Heart left ventricle (tissue), 16 donors: Measurements from ENCODE around the gene NDUFC1. TPM values are rescaled to one million over a fixed set of nuclear protein-coding genes. Genes with fewer than 3 reads are reported as not detected.
"Not testable (repeated sequence)": the region's sequence is repeated elsewhere in the genome, so short reads cannot be mapped to it uniquely, and the experiment has no call there.

ENCODE experiments used
- ATAC-seq, 4 donors: fragments of 200-7000 bp; cut with Tn5 transposase; one replicate each; pipeline ENCODE4 v1.9.1; 2020 to 2022; ENCODE audit warnings: moderate library complexity in 4 of 4, mild to moderate bottlenecking in 3 of 4, moderate number of reproducible peaks in 1 of 4
- DNase-seq, 5 donors: peaks; one replicate each; pipeline ENCODE4 v3.0.0-alpha.2; 2020
- H3K27ac ChIP-seq, 12 donors: fragments of 200-600 bp; sonication (generic) in 4 of 12; one replicate each; pipeline versions ENCODE4 v1.5.0 to v1.8.0; 2016 to 2022; ENCODE audit warnings: mild to moderate bottlenecking in 2 of 12
- H3K27me3 ChIP-seq, 9 donors: fragments of 200-600 bp; sonication (generic) in 2 of 9; one replicate each; pipeline versions ENCODE4 v1.5.1 to v1.8.0; 2016 to 2022; ENCODE audit warnings: mild to moderate bottlenecking in 3 of 9
- H3K36me3 ChIP-seq, 9 donors: fragments of 200-600 bp; sonication (generic) in 2 of 9; one replicate each; pipeline versions ENCODE4 v1.5.0 to v1.8.0; 2018 to 2022; ENCODE audit warnings: mild to moderate bottlenecking in 2 of 9
- H3K4me1 ChIP-seq, 12 donors: fragments of 200-600 bp; sonication (generic) in 4 of 12; one replicate each; pipeline versions ENCODE4 v1.5.0 to v1.8.0; 2016 to 2022; ENCODE audit warnings: mild to moderate bottlenecking in 3 of 12
- H3K4me3 ChIP-seq, 12 donors: fragments of 200-600 bp; sonication (generic) in 4 of 12; one replicate each; pipeline versions ENCODE4 v1.5.0 to v1.8.0; 2017 to 2022; ENCODE audit warnings: mild to moderate bottlenecking in 9 of 12, moderate library complexity in 4 of 12
- H3K9me3 ChIP-seq, 12 donors: fragments of 200-600 bp; sonication (generic) in 4 of 12; one replicate each; pipeline versions ENCODE4 v1.5.0 to v1.8.0; 2016 to 2022; ENCODE audit warnings: mild to moderate bottlenecking in 1 of 12
- POLR2A ChIP-seq, 2 donors: fragments of 450-650 bp; IDR thresholded peaks; one replicate each; pipeline ENCODE4 v1.6.1; 2017; ENCODE audit warnings: antibody characterized with exemption in 2 of 2, mild to moderate bottlenecking in 2 of 2, moderate library complexity in 2 of 2
- WGBS, 4 donors: extraction: QIAGEN DNeasy Blood & Tissue Kit in 2 of 4; methylation state at CpG; one replicate each; pipeline versions ENCODE4 v1.1.5 to v1.1.7; 2013 to 2018; 5-methylcytosine and 5-hydroxymethylcytosine counted together
- intact Hi-C, 10 donors: fragments of 100-400 bp; cut with DNase I; formaldehyde crosslinking; loops; one replicate each; pipeline versions ENCODE4 v1.11.1 to v1.14.2; 2022
- polyA plus RNA-seq, 2 donors: library from polyadenylated mRNA; stranded (reverse); fragments of 200-250 nt; gene quantifications; one replicate each; pipeline ENCODE4 v1.2.3, GENCODE V29; 2013
- total RNA-seq, 9 donors: library from RNA; depleted of rRNA in 2 of 9; stranded (reverse); fragments of >200 nt in 2 of 9; fragmentation: NEBNext Ultra II Directional in 3 of 9; extraction: Animal tissue kit (Norgen Biotek cat#: 25700) in 3 of 9; gene quantifications; one replicate each; pipeline versions ENCODE4 v1.1.0 to v1.2.4, GENCODE V29; 2016 to 2023
- TF ChIP-seq, protein P1 (sequence below), 12 donors: fragments of 200-600 bp; sonication (generic) in 4 of 12; IDR thresholded peaks; one replicate each; pipeline versions ENCODE4 v1.5.0 to v1.8.0; 2018 to 2022; ENCODE audit warnings: antibody characterized with exemption in 12 of 12, mild to moderate bottlenecking in 5 of 12
- donor health status: ischemic (EF 13 %, LVEDD 7.1; RV severe dilation, severe dysfunction).
- donor health status: healthy with polysubstance abuse.
- donor health status: DM: no; HTN: yes; CAD: no.
- donor health status: DM: no; HTN: no; CAD: no.
- donor health status: ischemic (EF 25% LVEDD 6.9; RV normal size, moderate dysfunction).
- donor health status: ischemic (EF 25% LVEDD 5.7; RV mildly dilated, moderate dysfunction).
- donor health status: healthy.
- donor health status: DM: yes; HTN: yes; CAD: no.
- donor health status: ischemic (EF 35%, LVEDD 5.7; RV mildly dilated, moderate dysfunction).
- donor health status: nonischemic (EF 11% LVEDD 7.7; RV severe dilation, severe dysfunction).
- donor health status: DM: yes; HTN: yes; CAD: no.
- donor health status: PGD.
- donor health status: ischemic (EF 29% LVEDD 5.4; RV normal size, mild dysfunction).
- donor health status: nonischemic (EF 23%, LVEDD 6.1; RV moderate dilation, normal function).

NDUFC1 gene
- total and polyA plus RNA-seq, 11 donors, result 85.0 to 376 (median 178) TPM

DNA sequence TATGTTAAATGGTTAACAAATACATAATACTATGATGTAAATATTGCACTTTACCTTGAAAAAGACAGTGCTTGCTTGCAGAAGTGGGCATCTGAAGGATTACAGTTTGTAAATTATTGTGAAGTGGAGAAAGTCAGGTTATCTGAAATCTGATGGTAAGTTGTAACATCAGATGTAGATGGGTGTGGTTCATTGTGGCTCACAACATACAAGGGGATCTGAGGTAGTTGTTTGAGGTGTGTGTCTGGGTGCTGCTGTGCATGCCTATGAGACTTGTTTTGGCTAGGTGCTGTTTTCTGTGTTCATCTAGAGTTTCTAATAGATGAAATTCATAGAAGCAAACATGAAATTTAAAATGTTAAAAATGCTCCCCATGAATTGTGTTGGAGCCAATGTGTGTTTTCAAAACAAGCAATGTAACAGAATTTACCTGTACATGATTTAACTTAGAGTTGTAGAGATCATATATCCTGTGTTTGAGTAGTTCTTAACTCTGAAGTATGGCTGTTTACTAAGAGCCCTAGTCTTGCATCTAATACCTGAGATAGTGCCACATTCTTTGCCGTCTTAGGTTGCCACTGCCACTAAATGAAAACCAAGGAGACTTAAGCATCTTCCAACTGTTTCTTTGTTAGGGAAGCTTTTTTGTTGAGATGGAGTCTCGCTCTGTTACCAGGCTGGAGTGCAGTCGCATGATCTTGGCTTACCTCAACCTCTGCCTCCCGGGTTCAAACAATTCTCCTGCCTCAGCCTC is 11.9 kb upstream of the NDUFC1 start:
- Histone ChIP-seq H3K27me3 (no peaks in the 10 kb centered on the region), H3K27ac (peak overlapping the region in 1 of 12 donors; percentile 9), H3K36me3 (no peaks in the 10 kb centered on the region), H3K4me1 (peaks cover 0 to 69% (median 17%) of the 10 kb centered on the region in 12 donors), H3K9me3 (no peaks in the 10 kb centered on the region), H3K4me3 (no peak overlapping the region)
- TF ChIP-seq, protein P1, sequence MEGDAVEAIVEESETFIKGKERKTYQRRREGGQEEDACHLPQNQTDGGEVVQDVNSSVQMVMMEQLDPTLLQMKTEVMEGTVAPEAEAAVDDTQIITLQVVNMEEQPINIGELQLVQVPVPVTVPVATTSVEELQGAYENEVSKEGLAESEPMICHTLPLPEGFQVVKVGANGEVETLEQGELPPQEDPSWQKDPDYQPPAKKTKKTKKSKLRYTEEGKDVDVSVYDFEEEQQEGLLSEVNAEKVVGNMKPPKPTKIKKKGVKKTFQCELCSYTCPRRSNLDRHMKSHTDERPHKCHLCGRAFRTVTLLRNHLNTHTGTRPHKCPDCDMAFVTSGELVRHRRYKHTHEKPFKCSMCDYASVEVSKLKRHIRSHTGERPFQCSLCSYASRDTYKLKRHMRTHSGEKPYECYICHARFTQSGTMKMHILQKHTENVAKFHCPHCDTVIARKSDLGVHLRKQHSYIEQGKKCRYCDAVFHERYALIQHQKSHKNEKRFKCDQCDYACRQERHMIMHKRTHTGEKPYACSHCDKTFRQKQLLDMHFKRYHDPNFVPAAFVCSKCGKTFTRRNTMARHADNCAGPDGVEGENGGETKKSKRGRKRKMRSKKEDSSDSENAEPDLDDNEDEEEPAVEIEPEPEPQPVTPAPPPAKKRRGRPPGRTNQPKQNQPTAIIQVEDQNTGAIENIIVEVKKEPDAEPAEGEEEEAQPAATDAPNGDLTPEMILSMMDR (IDR thresholded peaks at IDR 0.05), result no peak
- no peak for TF ChIP-seq POLR2A (IDR thresholded peaks at IDR 0.05)
- intact Hi-C loops, result no loop called here
- 84 to 94% (median 90%) methylated on average over 4 of the region's 4 CpGs for WGBS, 4 donors
- DNase-seq (no peak), ATAC-seq (no peak)

DNA sequence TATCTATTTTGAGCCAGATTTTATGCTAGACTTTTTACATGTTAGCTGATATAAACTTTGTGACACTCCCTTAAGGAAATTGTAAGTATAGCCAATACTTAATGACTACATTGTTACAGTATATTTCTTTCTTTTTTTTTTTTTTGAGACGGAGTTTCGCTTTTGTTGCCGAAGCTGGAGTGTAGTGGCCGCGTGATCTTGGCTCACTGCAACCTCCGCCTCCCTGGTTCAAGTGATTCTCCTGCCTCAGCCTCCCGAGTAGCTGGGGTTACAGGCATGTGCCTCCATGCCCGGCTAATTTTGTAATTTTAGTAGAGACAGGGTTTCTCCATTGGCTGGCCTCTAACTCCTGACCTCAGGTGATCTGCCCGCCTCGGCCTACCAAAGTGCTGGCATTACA is 11.1 kb upstream of the NDUFC1 start:
- H3K9me3 ChIP-seq, H3K27me3 ChIP-seq, ATAC-seq, intact Hi-C loops, H3K36me3 ChIP-seq, H3K4me3 ChIP-seq, DNase-seq: not testable (repeated sequence)
- Histone ChIP-seq H3K4me1 (peaks cover 0 to 69% (median 17%) of the 10 kb centered on the region in 12 donors), H3K27ac (peak overlapping the region in 1 of 12 donors; percentile 9)
- 94 to 96% (median 95%) methylated on average over 10 of the region's 10 CpGs for WGBS, 4 donors

DNA sequence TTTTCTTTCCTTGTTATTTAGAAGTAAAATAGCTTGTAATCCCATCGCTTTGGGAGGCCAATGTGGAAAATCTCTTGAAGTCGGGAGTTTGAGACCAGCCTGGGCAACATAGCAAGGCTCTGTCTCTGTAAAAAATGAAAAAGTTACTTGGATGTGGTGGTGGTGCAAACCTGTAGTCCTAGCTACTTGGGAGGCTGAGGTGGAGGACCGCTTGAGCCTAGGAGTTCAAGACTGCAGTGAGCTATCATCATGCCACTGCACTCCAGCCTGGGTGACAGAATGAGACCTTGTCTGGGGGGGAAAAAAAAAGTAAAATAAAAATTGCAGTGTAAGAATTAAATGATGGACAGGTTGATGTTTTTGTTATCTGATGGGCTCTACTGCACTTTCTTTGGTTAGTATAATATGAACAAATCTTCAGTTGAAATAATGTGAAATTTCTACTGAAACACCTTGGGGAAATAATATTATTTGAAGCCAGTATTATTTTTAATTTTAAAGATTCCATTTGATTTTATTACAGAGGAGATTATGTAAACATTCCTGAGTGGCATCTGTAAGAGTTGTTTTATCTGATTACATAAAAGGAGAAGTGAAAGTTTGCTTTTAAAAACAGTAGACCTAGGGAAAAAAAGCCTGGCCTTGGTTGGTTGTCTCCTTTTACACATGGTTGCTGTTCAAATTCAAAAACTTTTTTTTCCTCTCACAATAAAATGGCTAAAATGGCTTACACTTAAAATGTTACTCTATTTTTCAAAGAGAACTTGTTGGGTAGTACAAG is 10.5 kb upstream of the NDUFC1 start:
- 92 to 98% (median 96%) methylated on average over 3 of the region's 3 CpGs for WGBS, 4 donors
- Histone ChIP-seq H3K27me3 (no peaks in the 10 kb centered on the region), H3K36me3 (peaks cover 0 to 8% (median 0%) of the 10 kb centered on the region in 9 donors), H3K4me1 (peaks cover 0 to 69% (median 17%) of the 10 kb centered on the region in 12 donors), H3K27ac (peak overlapping the region in 1 of 12 donors; percentile 9), H3K9me3 (no peaks in the 10 kb centered on the region), H3K4me3 (no peak overlapping the region)
- ATAC-seq, result no peak
- no peak for DNase-seq
- intact Hi-C loops, result no loop called here
- no peak for TF ChIP-seq POLR2A (IDR thresholded peaks at IDR 0.05)
- TF ChIP-seq, protein P1 (IDR thresholded peaks at IDR 0.05), result no peak

- DNase-seq (no peak), ATAC-seq (no peak)
- Histone ChIP-seq H3K36me3 (peaks cover 0 to 11% (median 0%) of the 10 kb centered on the region in 9 donors), H3K4me1 (peaks cover 0 to 74% (median 16%) of the 10 kb centered on the region in 12 donors), H3K4me3 (no peak overlapping the region), H3K9me3 (no peaks in the 10 kb centered on the region), H3K27ac (no peak overlapping the region), H3K27me3 (no peaks in the 10 kb centered on the region)
- WGBS, 4 donors, result 77 to 91% (median 85%) methylated on average over 3 of the region's 3 CpGs
- intact Hi-C loops, result no loop called here
- no peak for TF ChIP-seq POLR2A (IDR thresholded peaks at IDR 0.05)
- TF ChIP-seq, protein P1 (IDR thresholded peaks at IDR 0.05), result no peak
Measured at GRCh38 chr4:139311909-139312308, 9.6 kb upstream of the NDUFC1 start.
